Glutamatergic neuron (in vitro differentiated cells): ENCODE measurements around the gene KIFAP3. TPM values are rescaled to one million over a fixed set of nuclear protein-coding genes. Genes with fewer than 3 reads are reported as not detected.

ENCODE experiments used
- DNase-seq: peaks from one replicate; pipeline ENCODE4 v3.0.0; 2022
- H3K27ac Mint-ChIP-seq: one replicate; pipeline ENCODE4 v1.8.0; 2020; ENCODE audit warnings: mild to moderate bottlenecking, mixed read lengths, inconsistent platforms; ENCODE audit not compliant: unreplicated experiment
- H3K27me3 Mint-ChIP-seq: one replicate; pipeline ENCODE4 v1.8.0; 2020; ENCODE audit warnings: mild to moderate bottlenecking, moderate library complexity, mixed read lengths, inconsistent platforms; ENCODE audit not compliant: unreplicated experiment
- H3K36me3 Mint-ChIP-seq: one replicate; pipeline ENCODE4 v1.8.0; 2020; ENCODE audit warnings: mild to moderate bottlenecking, mixed read lengths, inconsistent platforms; ENCODE audit not compliant: unreplicated experiment
- H3K4me1 Mint-ChIP-seq: one replicate; pipeline ENCODE4 v1.8.0; 2020; ENCODE audit warnings: mild to moderate bottlenecking, low read depth, mixed read lengths, inconsistent platforms; ENCODE audit not compliant: unreplicated experiment
- H3K4me3 Mint-ChIP-seq: one replicate; pipeline ENCODE4 v1.8.0; 2020; ENCODE audit warnings: mild to moderate bottlenecking, mixed read lengths, inconsistent platforms; ENCODE audit not compliant: unreplicated experiment
- H3K9me3 Mint-ChIP-seq: one replicate; pipeline ENCODE4 v1.8.0; 2020; ENCODE audit warnings: mild to moderate bottlenecking, moderate library complexity, mixed read lengths, inconsistent platforms; ENCODE audit not compliant: unreplicated experiment
- total RNA-seq: library from RNA; stranded (reverse); fragmentation: NEBNext Ultra II Directional; extraction: Animal tissue kit (Norgen Biotek cat#: 25700); gene quantifications from one replicate; pipeline ENCODE4 v1.2.1, GENCODE V29; 2021; ENCODE audit not compliant: unreplicated experiment
- TF ChIP-seq, protein P1 (sequence below): fragments of 200-600 bp; sonication (generic); IDR thresholded peaks from one replicate; pipeline ENCODE4 v1.5.0; 2021; ENCODE audit not compliant: partially characterized antibody, unreplicated experiment

Gene KIFAP3
- total RNA-seq, 1 donor from 2014 or later = 61.6 TPM

DNA sequence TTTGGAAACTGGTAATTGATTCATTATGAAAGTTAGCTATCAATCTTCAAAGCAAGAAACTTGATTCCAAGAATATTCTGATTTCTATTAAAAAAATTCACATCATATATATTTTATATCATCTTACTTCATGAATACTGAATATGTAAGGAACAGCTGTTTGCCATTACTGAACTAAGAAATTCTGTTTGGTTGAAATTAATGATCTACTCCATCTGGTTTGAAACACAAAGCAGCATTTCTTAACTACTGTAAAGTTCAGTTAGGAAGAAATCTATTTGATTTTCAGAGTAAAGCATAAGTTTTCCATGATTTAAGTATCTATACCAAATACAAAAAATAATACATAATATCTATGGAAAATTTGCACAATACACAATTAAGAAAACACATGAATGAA, 114.8 kb downstream of the KIFAP3 start:
- no peak for DNase-seq
- TF ChIP-seq, protein P1, sequence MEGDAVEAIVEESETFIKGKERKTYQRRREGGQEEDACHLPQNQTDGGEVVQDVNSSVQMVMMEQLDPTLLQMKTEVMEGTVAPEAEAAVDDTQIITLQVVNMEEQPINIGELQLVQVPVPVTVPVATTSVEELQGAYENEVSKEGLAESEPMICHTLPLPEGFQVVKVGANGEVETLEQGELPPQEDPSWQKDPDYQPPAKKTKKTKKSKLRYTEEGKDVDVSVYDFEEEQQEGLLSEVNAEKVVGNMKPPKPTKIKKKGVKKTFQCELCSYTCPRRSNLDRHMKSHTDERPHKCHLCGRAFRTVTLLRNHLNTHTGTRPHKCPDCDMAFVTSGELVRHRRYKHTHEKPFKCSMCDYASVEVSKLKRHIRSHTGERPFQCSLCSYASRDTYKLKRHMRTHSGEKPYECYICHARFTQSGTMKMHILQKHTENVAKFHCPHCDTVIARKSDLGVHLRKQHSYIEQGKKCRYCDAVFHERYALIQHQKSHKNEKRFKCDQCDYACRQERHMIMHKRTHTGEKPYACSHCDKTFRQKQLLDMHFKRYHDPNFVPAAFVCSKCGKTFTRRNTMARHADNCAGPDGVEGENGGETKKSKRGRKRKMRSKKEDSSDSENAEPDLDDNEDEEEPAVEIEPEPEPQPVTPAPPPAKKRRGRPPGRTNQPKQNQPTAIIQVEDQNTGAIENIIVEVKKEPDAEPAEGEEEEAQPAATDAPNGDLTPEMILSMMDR = no peak
- Mint-ChIP-seq H3K9me3 (no peaks in the 10 kb centered on the region), H3K27me3 (no peaks in the 10 kb centered on the region), H3K36me3 (no peaks in the 10 kb centered on the region), H3K27ac (no peak overlapping the region), H3K4me3 (no peak overlapping the region), H3K4me1 (no peaks in the 10 kb centered on the region)

DNA sequence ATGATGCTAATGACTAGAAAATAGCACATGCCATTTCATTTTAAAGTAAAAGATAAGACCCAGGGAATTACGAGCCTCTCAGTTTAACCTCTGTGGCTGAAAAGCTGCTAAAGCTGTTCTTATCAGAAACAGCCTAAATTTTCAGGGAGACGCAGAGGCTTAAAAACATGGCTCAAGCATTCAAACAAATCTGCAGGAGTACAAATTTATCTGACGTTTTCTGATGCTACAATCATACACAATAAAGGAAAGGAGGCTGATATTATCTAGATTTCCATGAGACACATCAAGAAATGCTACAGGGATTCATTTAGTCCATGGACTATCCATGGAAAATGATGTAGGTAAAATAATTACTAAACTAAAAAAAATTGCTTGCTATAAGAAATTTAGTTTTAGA, 115.5 kb downstream of the KIFAP3 start:
- Mint-ChIP-seq H3K36me3 (no peaks in the 10 kb centered on the region), H3K4me3 (no peak overlapping the region), H3K27me3 (no peaks in the 10 kb centered on the region), H3K27ac (no peak overlapping the region), H3K9me3 (no peaks in the 10 kb centered on the region), H3K4me1 (no peaks in the 10 kb centered on the region)
- TF ChIP-seq, protein P1 = no peak
- DNase-seq = no peak

GRCh38 chr1:169957884-169958283, 116.6 kb downstream of the KIFAP3 start:
- Mint-ChIP-seq H3K4me3 (no peak overlapping the region), H3K27me3 (no peaks in the 10 kb centered on the region), H3K9me3 (no peaks in the 10 kb centered on the region), H3K36me3 (no peaks in the 10 kb centered on the region), H3K4me1 (no peaks in the 10 kb centered on the region), H3K27ac (no peak overlapping the region)
- DNase-seq = no peak
- TF ChIP-seq, protein P1 = no peak

- DNase-seq = no peak
- H3K36me3 Mint-ChIP-seq = no peaks in the 10 kb centered on the region
- TF ChIP-seq, protein P1 = no peak
- H3K27me3 Mint-ChIP-seq = no peaks in the 10 kb centered on the region
- H3K4me1 Mint-ChIP-seq = no peaks in the 10 kb centered on the region
- no peak overlapping the region for H3K27ac Mint-ChIP-seq
- no peak overlapping the region for H3K4me3 Mint-ChIP-seq
- H3K9me3 Mint-ChIP-seq = no peaks in the 10 kb centered on the region
These were observed 123.4 kb downstream of the KIFAP3 start for GRCh38 chr1:169951108-169951507.

DNA sequence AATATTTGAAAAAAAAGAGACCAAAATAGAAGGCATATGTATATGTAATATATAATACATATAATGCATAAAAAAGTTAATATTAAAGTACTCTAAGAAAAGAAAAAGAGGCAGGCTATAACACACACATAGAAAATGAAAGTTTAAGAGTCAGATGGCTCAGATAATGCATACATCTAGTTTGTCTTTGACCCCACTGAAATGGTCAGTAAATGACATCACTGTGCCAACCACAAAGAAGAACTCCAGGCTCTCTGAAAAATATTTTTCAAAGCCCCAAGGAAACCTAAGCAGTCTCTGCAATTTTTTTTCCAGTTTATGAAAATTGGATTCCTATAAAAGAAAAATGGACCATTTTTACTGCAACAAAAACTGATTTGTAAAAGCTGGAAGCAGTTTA, 125.4 kb downstream of the KIFAP3 start:
- no peak for DNase-seq
- no peaks in the 10 kb centered on the region for H3K36me3 Mint-ChIP-seq
- no peak overlapping the region for H3K27ac Mint-ChIP-seq

More for the DNA sequence above, 125.4 kb downstream of the KIFAP3 start:
- Mint-ChIP-seq H3K9me3 (peaks cover 2% of the 10 kb centered on the region), H3K4me3 (no peak overlapping the region), H3K27me3 (no peaks in the 10 kb centered on the region), H3K4me1 (peaks cover 5% of the 10 kb centered on the region)
- TF ChIP-seq, protein P1 = no peak
